ENCODE results near the gene DHRSX. TPM values are rescaled to one million over a fixed set of nuclear protein-coding genes. Genes with fewer than 3 reads are reported as not detected.

The DHRSX gene, protein sequence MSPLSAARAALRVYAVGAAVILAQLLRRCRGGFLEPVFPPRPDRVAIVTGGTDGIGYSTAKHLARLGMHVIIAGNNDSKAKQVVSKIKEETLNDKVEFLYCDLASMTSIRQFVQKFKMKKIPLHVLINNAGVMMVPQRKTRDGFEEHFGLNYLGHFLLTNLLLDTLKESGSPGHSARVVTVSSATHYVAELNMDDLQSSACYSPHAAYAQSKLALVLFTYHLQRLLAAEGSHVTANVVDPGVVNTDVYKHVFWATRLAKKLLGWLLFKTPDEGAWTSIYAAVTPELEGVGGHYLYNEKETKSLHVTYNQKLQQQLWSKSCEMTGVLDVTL
- 23.9 and 26.5 TPM in 2 replicates for total RNA-seq (2022)
- percentile 54 among the genes with signal in this experiment for Bru-seq, nascent RNA
- BruChase-seq, experiment 1, labeled RNA remaining after a 6-hour chase = percentile 52 among the genes with signal in this experiment
- BruChase-seq, experiment 2, labeled RNA remaining after a 2-hour chase = percentile 54 among the genes with signal in this experiment
- long read RNA-seq, transcript DHRSX-201 (7 exons, 2,571 nt) = major isoform, 43 of 66 reads
- long read RNA-seq, partial matches to known transcripts = 2 of 66 reads
- long read RNA-seq, other reads (novel, unspliced or antisense) = 19 of 66 reads

DNA sequence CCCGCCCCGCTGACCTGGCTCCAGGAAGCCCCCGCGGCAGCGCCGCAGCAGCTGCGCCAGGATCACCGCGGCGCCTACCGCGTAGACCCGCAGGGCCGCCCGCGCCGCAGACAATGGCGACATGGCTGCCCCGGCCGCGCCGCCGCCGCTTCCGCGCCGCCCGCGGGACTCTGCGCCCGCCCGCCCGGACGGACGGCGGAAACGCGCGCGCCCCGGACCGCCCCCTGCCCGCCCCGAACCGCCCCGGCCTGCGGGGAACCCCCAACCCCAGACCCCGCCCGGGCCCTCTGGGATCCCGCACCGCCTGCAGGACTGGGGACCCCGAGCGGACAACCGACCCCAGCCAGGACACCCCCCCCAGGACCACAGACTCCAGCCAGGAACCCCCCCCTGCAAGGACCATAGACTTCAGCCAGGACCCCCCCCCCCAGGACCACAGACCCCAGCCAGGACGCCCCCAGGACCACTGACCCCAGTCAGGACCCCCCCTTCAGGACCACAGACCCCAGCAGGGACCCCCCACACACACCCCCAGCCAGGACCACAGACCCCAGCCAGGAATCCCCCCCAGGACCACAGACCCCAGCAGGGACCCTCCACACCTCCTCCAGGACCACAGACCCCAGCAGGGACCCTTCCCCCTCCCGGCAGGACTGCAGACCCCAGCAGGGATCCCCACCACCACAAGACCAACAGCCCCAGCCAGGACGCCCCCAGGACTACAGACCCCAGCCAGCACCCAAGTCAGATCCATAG is at the start of gene DHRSX, which contains the start of gene ZBED1:
TSS of gene DHRSX (minus strand) at position 174 of the 756 bp plus-strand sequence. CDS start at position 123, 51 bp downstream.
TSS of gene ZBED1 (minus strand) at position 174 of the 756 bp plus-strand sequence. CDS start 10,257 bp downstream, outside the sequence.
- Mint-ChIP-seq H3K27me3 (ENCODE audit: insufficient read depth, unreplicated experiment) (no peaks in the 10 kb centered on the region), H3K4me3 (ENCODE audit: unreplicated experiment) (peak within 1 kb of the TSS; percentile 74), H3K27ac (ENCODE audit: low read depth, unreplicated experiment) (peak within 1 kb of the TSS; percentile 79), H3K9me3 (ENCODE audit: unreplicated experiment) (no peaks in the 10 kb centered on the region), H3K36me3 (ENCODE audit: insufficient read depth, unreplicated experiment) (peaks cover 9% of the 10 kb centered on the region), H3K4me1 (ENCODE audit: insufficient read depth, unreplicated experiment) (no peaks in the 10 kb centered on the region)
- peak; percentile 20 for DNase-seq (ENCODE audit: unreplicated experiment)
- ChIA-PET CTCF (no interaction called here), POLR2A (no interaction called here)
- intact Hi-C loops (cut with micrococcal nuclease) = loop anchor here (5.0 kb wide), 2 partner anchors 86 to 106 kb away; no protein-coding TSS in a partner anchor
- BruUV-seq (replicated peaks) = no TSS peak
- TF ChIP-seq, protein P1, sequence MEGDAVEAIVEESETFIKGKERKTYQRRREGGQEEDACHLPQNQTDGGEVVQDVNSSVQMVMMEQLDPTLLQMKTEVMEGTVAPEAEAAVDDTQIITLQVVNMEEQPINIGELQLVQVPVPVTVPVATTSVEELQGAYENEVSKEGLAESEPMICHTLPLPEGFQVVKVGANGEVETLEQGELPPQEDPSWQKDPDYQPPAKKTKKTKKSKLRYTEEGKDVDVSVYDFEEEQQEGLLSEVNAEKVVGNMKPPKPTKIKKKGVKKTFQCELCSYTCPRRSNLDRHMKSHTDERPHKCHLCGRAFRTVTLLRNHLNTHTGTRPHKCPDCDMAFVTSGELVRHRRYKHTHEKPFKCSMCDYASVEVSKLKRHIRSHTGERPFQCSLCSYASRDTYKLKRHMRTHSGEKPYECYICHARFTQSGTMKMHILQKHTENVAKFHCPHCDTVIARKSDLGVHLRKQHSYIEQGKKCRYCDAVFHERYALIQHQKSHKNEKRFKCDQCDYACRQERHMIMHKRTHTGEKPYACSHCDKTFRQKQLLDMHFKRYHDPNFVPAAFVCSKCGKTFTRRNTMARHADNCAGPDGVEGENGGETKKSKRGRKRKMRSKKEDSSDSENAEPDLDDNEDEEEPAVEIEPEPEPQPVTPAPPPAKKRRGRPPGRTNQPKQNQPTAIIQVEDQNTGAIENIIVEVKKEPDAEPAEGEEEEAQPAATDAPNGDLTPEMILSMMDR (IDR thresholded peaks at IDR 0.05; ENCODE audit: unreplicated experiment) = no peak

DNA sequence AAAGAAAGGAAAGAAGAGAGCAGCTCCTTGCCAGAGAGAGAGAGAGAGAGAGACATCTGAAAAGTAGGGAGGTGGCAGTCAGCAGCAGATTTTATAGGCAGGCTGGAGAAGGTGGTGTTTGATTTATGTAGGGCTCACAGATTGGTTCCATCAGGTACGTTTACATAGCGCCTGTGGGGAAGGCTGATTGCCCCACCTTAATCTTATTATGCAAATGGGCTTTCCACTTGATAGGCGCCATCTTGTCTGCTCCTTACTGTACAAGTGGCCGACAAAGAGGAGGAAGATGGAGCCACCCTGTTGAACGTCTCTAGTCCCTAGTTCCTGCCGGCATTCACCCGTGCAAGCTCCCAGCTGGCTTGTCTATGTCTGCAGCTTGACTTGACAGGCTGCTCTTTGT is 49.1 kb upstream of the DHRSX start:
- H3K4me1 Mint-ChIP-seq (ENCODE audit: insufficient read depth, unreplicated experiment) = no peaks in the 10 kb centered on the region
- no peaks in the 10 kb centered on the region for H3K9me3 Mint-ChIP-seq (ENCODE audit: unreplicated experiment)
- CTCF ChIA-PET = no interaction called here
- no TSS peak for BruUV-seq (replicated peaks)
- no peak overlapping the region for H3K27ac Mint-ChIP-seq (ENCODE audit: low read depth, unreplicated experiment)
- TF ChIP-seq, protein P1 (IDR thresholded peaks at IDR 0.05; ENCODE audit: unreplicated experiment) = no peak
- intact Hi-C loops (cut with micrococcal nuclease) = no loop called here
- no peaks in the 10 kb centered on the region for H3K36me3 Mint-ChIP-seq (ENCODE audit: insufficient read depth, unreplicated experiment)
- no peak for DNase-seq (ENCODE audit: unreplicated experiment)
- H3K27me3 Mint-ChIP-seq (ENCODE audit: insufficient read depth, unreplicated experiment) = no peaks in the 10 kb centered on the region
- POLR2A ChIA-PET = no interaction called here
- no peak overlapping the region for H3K4me3 Mint-ChIP-seq (ENCODE audit: unreplicated experiment)

DNA sequence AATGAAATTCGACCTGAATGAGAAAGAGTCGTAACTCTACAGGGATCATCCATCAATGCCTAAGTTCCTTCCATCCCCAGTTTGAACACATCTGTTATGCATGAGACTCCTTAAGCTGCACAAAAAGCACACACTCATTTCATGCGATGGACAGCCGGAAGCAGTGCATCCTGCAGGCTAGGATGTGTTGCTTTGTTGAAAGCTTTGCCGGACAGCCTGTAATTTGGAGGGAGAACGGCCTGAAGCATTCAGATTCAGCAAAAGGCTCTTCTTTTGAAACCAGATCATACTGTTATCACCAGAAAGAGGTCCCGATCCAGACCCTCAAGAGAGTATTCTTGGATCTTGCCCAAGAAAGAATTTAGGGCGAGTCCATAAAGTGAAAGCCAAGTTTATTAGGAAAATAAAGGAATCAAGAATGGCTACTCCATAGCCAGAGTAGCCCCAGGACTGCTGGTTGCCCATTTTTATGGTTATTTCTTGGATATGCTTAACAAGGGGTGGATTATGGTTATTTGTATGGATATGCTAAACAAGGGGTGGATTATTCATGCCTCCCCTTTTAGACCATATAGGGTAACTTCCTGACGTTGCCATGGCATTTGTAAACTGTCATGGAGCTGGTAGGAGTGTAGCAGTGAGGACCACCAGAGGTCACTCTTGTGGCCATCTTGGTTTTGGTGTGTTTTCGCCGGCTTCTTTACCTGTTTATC is 48.1 kb upstream of the DHRSX start:
- POLR2A ChIA-PET = no interaction called here
- Mint-ChIP-seq H3K27me3 (ENCODE audit: insufficient read depth, unreplicated experiment) (peaks cover 5% of the 10 kb centered on the region), H3K36me3 (ENCODE audit: insufficient read depth, unreplicated experiment) (no peaks in the 10 kb centered on the region), H3K9me3 (ENCODE audit: unreplicated experiment) (no peaks in the 10 kb centered on the region), H3K4me3 (ENCODE audit: unreplicated experiment) (no peak overlapping the region), H3K4me1 (ENCODE audit: insufficient read depth, unreplicated experiment) (no peaks in the 10 kb centered on the region), H3K27ac (ENCODE audit: low read depth, unreplicated experiment) (no peak overlapping the region)
- TF ChIP-seq, protein P1 (IDR thresholded peaks at IDR 0.05; ENCODE audit: unreplicated experiment) = no peak
- CTCF ChIA-PET = no interaction called here
- no peak for DNase-seq (ENCODE audit: unreplicated experiment)
- intact Hi-C loops (cut with micrococcal nuclease) = no loop called here
- no TSS peak for BruUV-seq (replicated peaks)

Measured in MCF 10A (cell line).